Globus pallidus (tissue), 1 donor: ENCODE results near the gene DCAF16.

ENCODE experiments used
- DNase-seq: peaks from one replicate; pipeline ENCODE4 v3.0.0-alpha.2; 2015; ENCODE audit warnings: low spot score

DCAF16 gene

GRCh38 chr4:17781300-17782287 lies 29.0 kb downstream of the DCAF16 start, which contains the start of gene FAM184B:
FAM184B (minus strand) TSS chr4:17781621; CDS start chr4:17781299, 322 bp downstream.
- no peak for DNase-seq

- peak; percentile 21 for DNase-seq
Observed at GRCh38 chr4:17780501-17781299, 29.9 kb downstream of the DCAF16 start.

- no peak for DNase-seq
Observed at GRCh38 chr4:17778431-17778830, 32.1 kb downstream of the DCAF16 start.

GRCh38 chr4:17773135-17773698 lies 37.3 kb downstream of the DCAF16 start:
- no peak for DNase-seq

- DNase-seq, result no peak
Observed at GRCh38 chr4:17771284-17771908, 39.2 kb downstream of the DCAF16 start.

- no peak for DNase-seq
Observed at GRCh38 chr4:17770845-17771244, 39.7 kb downstream of the DCAF16 start.

- DNase-seq, result no peak
Observed at GRCh38 chr4:17769406-17770174, 41.0 kb downstream of the DCAF16 start.

- no peak for DNase-seq
Observed at GRCh38 chr4:17766826-17767458, 43.6 kb downstream of the DCAF16 start.

GRCh38 chr4:17765514-17766286 lies 44.9 kb downstream of the DCAF16 start:
- DNase-seq, result no peak

- DNase-seq, result no peak
Observed at GRCh38 chr4:17763931-17764330, 46.6 kb downstream of the DCAF16 start.

- DNase-seq, result no peak
Observed at GRCh38 chr4:17763416-17763815, 47.1 kb downstream of the DCAF16 start.

- no peak for DNase-seq
Observed at GRCh38 chr4:17762726-17763125, 47.8 kb downstream of the DCAF16 start.

- DNase-seq, result no peak
Observed at GRCh38 chr4:17761062-17761461, 49.5 kb downstream of the DCAF16 start.

GRCh38 chr4:17760626-17761025 lies 49.9 kb downstream of the DCAF16 start:
- no peak for DNase-seq

GRCh38 chr4:17758485-17758884 lies 52.1 kb downstream of the DCAF16 start:
- no peak for DNase-seq

GRCh38 chr4:17757621-17758020 lies 52.9 kb downstream of the DCAF16 start:
- no peak for DNase-seq

- no peak for DNase-seq
Observed at GRCh38 chr4:17753646-17754045, 56.9 kb downstream of the DCAF16 start.
